KMS-11 (cell line): ENCODE data around the gene CDHR4.

ENCODE experiments used
- H2AFZ ChIP-seq: fragments of 200-600 bp; sonication (generic); 2 replicates; pipeline ENCODE4 v1.6.1; 2016; ENCODE audit warnings: antibody characterized with exemption, mixed run types, low read depth
- H3K27ac ChIP-seq: fragments of 200-600 bp; sonication (generic); 2 replicates; pipeline ENCODE4 v1.6.1; 2016; ENCODE audit warnings: mild to moderate bottlenecking, mixed run types
- H3K27me3 ChIP-seq: fragments of 200-600 bp; sonication (generic); 2 replicates; pipeline ENCODE4 v1.6.1; 2017; ENCODE audit warnings: mild to moderate bottlenecking, low read depth, mixed run types, moderate library complexity; ENCODE audit not compliant: insufficient read depth
- H3K36me3 ChIP-seq: fragments of 200-600 bp; sonication (generic); 2 replicates; pipeline ENCODE4 v1.6.1; 2017; ENCODE audit warnings: mild to moderate bottlenecking, mixed run types; ENCODE audit not compliant: insufficient read depth
- H3K4me1 ChIP-seq: fragments of 200-600 bp; sonication (generic); 2 replicates; pipeline ENCODE4 v1.6.1; 2016; ENCODE audit warnings: mild to moderate bottlenecking, low read depth, mixed run types; ENCODE audit not compliant: poor library complexity, severe bottlenecking
- H3K4me2 ChIP-seq: fragments of 200-600 bp; sonication (generic); 2 replicates; pipeline ENCODE4 v1.7.0; 2016; ENCODE audit warnings: mild to moderate bottlenecking, mixed run types
- H3K4me3 ChIP-seq: fragments of 200-600 bp; sonication (generic); IDR thresholded peaks from 2 replicates; pipeline ENCODE4 v1.6.1; 2017; ENCODE audit warnings: low read depth, low read length, mixed read lengths; ENCODE audit not compliant: insufficient read depth
- H3K79me2 ChIP-seq: fragments of 200-600 bp; sonication (generic); 2 replicates; pipeline ENCODE4 v1.6.1; 2016; ENCODE audit warnings: low read depth, mixed run types; ENCODE audit not compliant: insufficient read depth
- H3K9ac ChIP-seq: fragments of 200-600 bp; sonication (generic); 2 replicates; pipeline ENCODE4 v1.6.1; 2016; ENCODE audit warnings: mild to moderate bottlenecking, mixed run types
- H4K20me1 ChIP-seq: fragments of 200-600 bp; sonication (generic); 2 replicates; pipeline ENCODE4 v1.6.1; 2016; ENCODE audit warnings: mild to moderate bottlenecking, mixed run types; ENCODE audit not compliant: insufficient read depth
- TF ChIP-seq, protein P1 (sequence below): fragments of 200-600 bp; sonication (generic); conservative IDR thresholded peaks from 2 replicates; pipeline ENCODE4 v1.6.1; 2017; ENCODE audit warnings: low read depth, mild to moderate bottlenecking, antibody characterized with exemption, low read length, moderate library complexity, mixed read lengths

The CDHR4 gene

DNA sequence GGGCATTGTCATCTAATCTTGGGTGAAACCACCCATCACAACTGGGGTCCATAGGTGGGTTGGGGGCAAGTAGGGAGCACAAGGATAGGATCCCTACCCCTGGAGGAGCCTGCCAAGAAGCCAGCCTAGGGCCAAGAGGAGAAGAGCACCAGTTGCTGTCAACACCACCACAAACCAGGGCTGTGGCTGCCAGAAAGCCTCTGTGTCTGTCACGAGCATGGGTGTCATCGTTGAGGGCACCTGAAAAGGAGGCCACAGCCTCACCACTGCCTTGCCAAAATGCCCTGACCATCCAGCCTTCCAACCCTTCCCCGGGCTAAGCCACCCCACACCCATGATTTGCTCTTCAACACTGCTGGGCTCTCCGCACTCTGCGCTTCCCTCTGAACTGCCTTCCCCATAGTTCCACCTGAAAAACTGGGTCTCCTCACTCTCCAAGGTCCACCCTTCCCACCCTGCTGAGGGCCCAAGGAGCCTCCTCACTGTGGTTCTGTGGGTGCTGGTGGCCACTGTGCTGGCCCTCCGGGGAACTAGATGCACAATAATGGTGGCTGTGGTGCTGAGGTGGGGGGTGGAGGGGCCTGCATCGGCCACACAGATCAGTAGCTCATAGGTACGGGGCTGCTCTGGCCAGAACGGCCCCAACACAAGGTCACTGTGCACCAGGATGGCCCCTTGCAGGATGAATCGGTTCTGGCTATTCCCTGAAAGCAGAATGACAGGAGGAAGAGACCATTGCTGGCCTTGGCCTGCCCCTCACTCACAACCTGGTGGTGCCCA, 7.1 kb downstream of the CDHR4 start:
- Histone ChIP-seq H3K27ac (no peak overlapping the region), H3K27me3 (no peaks in the 10 kb centered on the region), H3K4me2 (no peak overlapping the region), H3K4me1 (peaks cover under 1% of the 10 kb centered on the region), H3K9ac (no peak overlapping the region), H3K79me2 (no peaks in the 10 kb centered on the region), H2AFZ (no peak overlapping the region), H4K20me1 (no peaks in the 10 kb centered on the region), H3K36me3 (no peaks in the 10 kb centered on the region), H3K4me3 (no peak overlapping the region)
- TF ChIP-seq, protein P1, sequence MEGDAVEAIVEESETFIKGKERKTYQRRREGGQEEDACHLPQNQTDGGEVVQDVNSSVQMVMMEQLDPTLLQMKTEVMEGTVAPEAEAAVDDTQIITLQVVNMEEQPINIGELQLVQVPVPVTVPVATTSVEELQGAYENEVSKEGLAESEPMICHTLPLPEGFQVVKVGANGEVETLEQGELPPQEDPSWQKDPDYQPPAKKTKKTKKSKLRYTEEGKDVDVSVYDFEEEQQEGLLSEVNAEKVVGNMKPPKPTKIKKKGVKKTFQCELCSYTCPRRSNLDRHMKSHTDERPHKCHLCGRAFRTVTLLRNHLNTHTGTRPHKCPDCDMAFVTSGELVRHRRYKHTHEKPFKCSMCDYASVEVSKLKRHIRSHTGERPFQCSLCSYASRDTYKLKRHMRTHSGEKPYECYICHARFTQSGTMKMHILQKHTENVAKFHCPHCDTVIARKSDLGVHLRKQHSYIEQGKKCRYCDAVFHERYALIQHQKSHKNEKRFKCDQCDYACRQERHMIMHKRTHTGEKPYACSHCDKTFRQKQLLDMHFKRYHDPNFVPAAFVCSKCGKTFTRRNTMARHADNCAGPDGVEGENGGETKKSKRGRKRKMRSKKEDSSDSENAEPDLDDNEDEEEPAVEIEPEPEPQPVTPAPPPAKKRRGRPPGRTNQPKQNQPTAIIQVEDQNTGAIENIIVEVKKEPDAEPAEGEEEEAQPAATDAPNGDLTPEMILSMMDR, result no peak

GRCh38 chr3:49791571-49791970, 8.1 kb downstream of the CDHR4 start:
- no peak overlapping the region for H3K4me2 ChIP-seq
- TF ChIP-seq, protein P1, result no peak

DNA sequence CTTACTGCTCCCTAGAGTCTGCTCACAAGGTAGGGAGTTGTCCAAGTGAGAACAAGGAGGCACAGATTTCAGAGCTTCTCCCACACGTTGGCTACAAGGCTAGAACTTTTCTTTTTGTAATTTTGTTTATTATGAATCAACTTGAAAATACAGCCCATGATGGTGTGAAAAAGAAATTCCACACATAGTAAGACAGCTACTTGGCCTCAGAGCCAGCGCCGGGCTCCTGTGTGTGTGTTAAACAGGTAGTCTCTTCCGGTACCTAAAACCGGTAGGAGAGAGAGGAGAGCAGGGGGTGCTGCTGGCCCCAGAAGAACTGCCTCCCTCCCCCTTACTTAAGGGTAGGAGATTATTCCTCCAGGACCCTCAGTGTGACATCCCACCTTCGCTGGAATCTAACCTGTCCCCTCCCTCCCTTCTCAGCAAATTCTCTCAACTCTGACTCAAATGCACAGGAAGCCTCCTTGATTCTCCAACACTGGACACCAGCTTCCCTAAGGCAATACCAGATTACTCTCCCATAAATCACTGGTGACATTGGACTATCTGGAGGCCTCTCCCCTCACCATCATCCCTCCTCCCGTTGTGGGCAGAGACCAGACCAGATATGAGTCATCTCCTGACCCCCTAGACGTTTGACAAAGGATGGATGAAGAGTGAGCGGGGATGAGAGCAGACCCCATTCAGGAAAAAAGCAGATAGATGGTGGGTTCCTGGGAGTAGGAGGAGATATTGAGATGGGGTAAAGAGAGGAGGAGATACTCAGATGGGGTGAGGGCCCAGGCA, 8.9 kb downstream of the CDHR4 start:
- Histone ChIP-seq H3K79me2 (peaks cover 5% of the 10 kb centered on the region; the same call in 1 of the 2 replicates), H3K27ac (no peak overlapping the region), H3K9ac (no peak overlapping the region), H3K4me1 (peaks cover 10% of the 10 kb centered on the region), H4K20me1 (no peaks in the 10 kb centered on the region), H3K36me3 (no peaks in the 10 kb centered on the region), H2AFZ (no peak overlapping the region), H3K4me3 (no peak overlapping the region), H3K4me2 (no peak overlapping the region), H3K27me3 (no peaks in the 10 kb centered on the region)
- TF ChIP-seq, protein P1, result no peak

More at GRCh38 chr3:49791571-49791970, 8.1 kb downstream of the CDHR4 start:
- H3K4me1 ChIP-seq, result peaks cover 10% of the 10 kb centered on the region
- no peaks in the 10 kb centered on the region for H3K36me3 ChIP-seq
- H4K20me1 ChIP-seq, result no peaks in the 10 kb centered on the region
- no peaks in the 10 kb centered on the region for H3K79me2 ChIP-seq
- no peak overlapping the region for H3K27ac ChIP-seq
- no peaks in the 10 kb centered on the region for H3K27me3 ChIP-seq
- no peak overlapping the region for H3K4me3 ChIP-seq
- H2AFZ ChIP-seq, result no peak overlapping the region
- no peak overlapping the region for H3K9ac ChIP-seq

DNA sequence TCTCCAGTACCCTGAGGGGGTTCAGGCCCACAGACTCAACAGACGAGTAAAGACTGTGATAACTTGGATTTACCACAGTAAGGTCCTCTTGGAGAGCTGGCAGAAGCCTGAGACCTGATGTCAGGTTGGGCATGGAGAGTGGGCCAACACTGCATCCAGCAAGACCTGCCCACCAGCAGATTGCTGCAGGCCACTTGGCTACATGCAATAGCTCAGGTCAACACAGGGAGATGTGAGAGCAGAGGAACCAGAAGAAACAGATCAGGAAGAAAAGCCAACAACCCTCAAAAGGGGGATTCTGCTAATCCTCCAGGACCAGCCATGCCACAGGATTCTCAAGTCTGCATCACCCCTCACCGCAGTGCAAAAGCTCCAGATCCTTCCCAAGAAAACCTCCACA, 11.6 kb downstream of the CDHR4 start:
- TF ChIP-seq, protein P1, result no peak
- Histone ChIP-seq H3K9ac (no peak overlapping the region), H3K4me2 (no peak overlapping the region), H2AFZ (no peak overlapping the region), H3K27ac (no peak overlapping the region), H3K27me3 (no peaks in the 10 kb centered on the region), H3K4me1 (peaks cover 10% of the 10 kb centered on the region), H3K79me2 (peaks cover 22% of the 10 kb centered on the region), H4K20me1 (no peaks in the 10 kb centered on the region), H3K4me3 (no peak overlapping the region), H3K36me3 (no peaks in the 10 kb centered on the region)
